ENCODE results near the gene ABCA4. TPM values are rescaled to one million over a fixed set of nuclear protein-coding genes. Genes with fewer than 3 reads are reported as not detected.

Gene ABCA4
- total and polyA plus RNA-seq, 5 experiments from 2014 or later = not detected

- Mint-ChIP-seq H3K27me3 (peaks cover 0 to 4% (median 0%) of the 10 kb centered on the region in 5 donors), H3K4me1 (peaks cover 12 to 20% (median 17%) of the 10 kb centered on the region in 4 donors), H3K9me3 (no peaks in the 10 kb centered on the region), H3K27ac (peak overlapping the region in 2 of 10 donors; percentile 6 to 37), H3K4me3 (no peak overlapping the region), H3K36me3 (no peaks in the 10 kb centered on the region)
- POLR2A ChIA-PET = no interaction called here
- DNase-seq (no peak), ATAC-seq (no peak)
These were observed 24.0 kb downstream of the ABCA4 start for GRCh38 chr1:94096797-94097549.

GRCh38 chr1:94095744-94096469, 25.0 kb downstream of the ABCA4 start:
- no peak for ATAC-seq
- H3K27ac Mint-ChIP-seq = no peak overlapping the region
- H3K9me3 Mint-ChIP-seq = no peaks in the 10 kb centered on the region
- no peak overlapping the region for H3K4me3 Mint-ChIP-seq
- DNase-seq = no peak
- no peaks in the 10 kb centered on the region for H3K36me3 Mint-ChIP-seq
- POLR2A ChIA-PET = no interaction called here
- H3K27me3 Mint-ChIP-seq = peaks cover 0 to 2% (median 0%) of the 10 kb centered on the region in 5 donors
- H3K4me1 Mint-ChIP-seq = peaks cover 15 to 30% (median 21%) of the 10 kb centered on the region in 4 donors

- Mint-ChIP-seq H3K9me3 (no peaks in the 10 kb centered on the region), H3K4me3 (no peak overlapping the region), H3K27me3 (peaks cover 0 to 4% (median 0%) of the 10 kb centered on the region in 5 donors), H3K36me3 (no peaks in the 10 kb centered on the region), H3K27ac (no peak overlapping the region), H3K4me1 (peaks cover 15 to 34% (median 21%) of the 10 kb centered on the region in 4 donors)
- DNase-seq = no peak
- POLR2A ChIA-PET = no interaction called here
- no peak for ATAC-seq
These were observed 25.8 kb downstream of the ABCA4 start for GRCh38 chr1:94095112-94095637.

- Mint-ChIP-seq H3K27me3 (peaks cover 0 to 4% (median 0%) of the 10 kb centered on the region in 5 donors), H3K36me3 (no peaks in the 10 kb centered on the region), H3K9me3 (no peaks in the 10 kb centered on the region), H3K4me3 (no peak overlapping the region), H3K4me1 (peaks cover 15 to 34% (median 21%) of the 10 kb centered on the region in 4 donors), H3K27ac (peak overlapping the region in 3 of 10 donors; percentile 12 to 89 (median 15))
- POLR2A ChIA-PET = no interaction called here
- no peak for DNase-seq
- ATAC-seq = no peak
These were observed 26.4 kb downstream of the ABCA4 start for GRCh38 chr1:94094469-94095111.

- ATAC-seq = no peak
- no peak overlapping the region for H3K4me3 Mint-ChIP-seq
These were observed 27.0 kb downstream of the ABCA4 start for GRCh38 chr1:94093996-94094395.

GRCh38 chr1:94093396-94093795, 27.6 kb downstream of the ABCA4 start:
- no peak overlapping the region for H3K4me3 Mint-ChIP-seq
- no peak for DNase-seq
- peaks cover 0 to 4% (median under 1%) of the 10 kb centered on the region in 5 donors for H3K27me3 Mint-ChIP-seq
- no peaks in the 10 kb centered on the region for H3K36me3 Mint-ChIP-seq
- H3K9me3 Mint-ChIP-seq = no peaks in the 10 kb centered on the region
- ATAC-seq = no peak
- peak overlapping the region in 4 of 10 donors; percentile 17 to 89 (median 66) for H3K27ac Mint-ChIP-seq
- POLR2A ChIA-PET = no interaction called here
- H3K4me1 Mint-ChIP-seq = peaks cover 15 to 34% (median 21%) of the 10 kb centered on the region in 4 donors

More at GRCh38 chr1:94093996-94094395, 27.0 kb downstream of the ABCA4 start:
- POLR2A ChIA-PET = no interaction called here
- Mint-ChIP-seq H3K27ac (peak overlapping the region in 3 of 10 donors; percentile 15 to 89 (median 57)), H3K36me3 (no peaks in the 10 kb centered on the region), H3K27me3 (peaks cover 0 to 4% (median 0%) of the 10 kb centered on the region in 5 donors), H3K9me3 (no peaks in the 10 kb centered on the region), H3K4me1 (peaks cover 15 to 34% (median 21%) of the 10 kb centered on the region in 4 donors)
- DNase-seq = no peak

- H3K4me1 Mint-ChIP-seq = peaks cover 15 to 34% (median 21%) of the 10 kb centered on the region in 4 donors
- DNase-seq = peak in 8 of 10 donors; percentile 13 to 69 (median 56)
- POLR2A ChIA-PET = no interaction called here
- ATAC-seq = peak; percentile 82 to 86
- peak overlapping the region in 7 of 10 donors; percentile 15 to 72 (median 49) for H3K4me3 Mint-ChIP-seq
- no peaks in the 10 kb centered on the region for H3K9me3 Mint-ChIP-seq
- peak overlapping the region in 9 of 10 donors; percentile 41 to 87 (median 71) for H3K27ac Mint-ChIP-seq
- no peaks in the 10 kb centered on the region for H3K36me3 Mint-ChIP-seq
- H3K27me3 Mint-ChIP-seq = peaks cover 0 to 7% (median 3%) of the 10 kb centered on the region in 5 donors
These were observed 28.7 kb downstream of the ABCA4 start for GRCh38 chr1:94092210-94092613.

GRCh38 chr1:94090761-94091160, 30.2 kb downstream of the ABCA4 start:
- H3K4me3 Mint-ChIP-seq = no peak overlapping the region
- peak overlapping the region in 5 of 10 donors; percentile 6 to 85 (median 53) for H3K27ac Mint-ChIP-seq

GRCh38 chr1:94087193-94087592, 33.8 kb downstream of the ABCA4 start:
- Mint-ChIP-seq H3K4me1 (peaks cover 5 to 16% (median 8%) of the 10 kb centered on the region in 4 donors), H3K27ac (no peak overlapping the region), H3K9me3 (no peaks in the 10 kb centered on the region), H3K36me3 (no peaks in the 10 kb centered on the region), H3K4me3 (no peak overlapping the region), H3K27me3 (peaks cover 0 to 12% (median 3%) of the 10 kb centered on the region in 5 donors)
- POLR2A ChIA-PET = no interaction called here
- ATAC-seq (no peak), DNase-seq (no peak)

More at GRCh38 chr1:94090761-94091160, 30.2 kb downstream of the ABCA4 start:
- POLR2A ChIA-PET = no interaction called here
- no peak for ATAC-seq
- DNase-seq = no peak
- H3K9me3 Mint-ChIP-seq = no peaks in the 10 kb centered on the region
- H3K27me3 Mint-ChIP-seq = peaks cover 0 to 8% (median 3%) of the 10 kb centered on the region in 5 donors
- H3K4me1 Mint-ChIP-seq = peaks cover 15 to 34% (median 21%) of the 10 kb centered on the region in 4 donors
- no peaks in the 10 kb centered on the region for H3K36me3 Mint-ChIP-seq

GRCh38 chr1:94084547-94084946, 36.4 kb downstream of the ABCA4 start:
- ATAC-seq (no peak), DNase-seq (no peak)
- POLR2A ChIA-PET = no interaction called here
- no peak overlapping the region for H3K27ac Mint-ChIP-seq
- no peaks in the 10 kb centered on the region for H3K36me3 Mint-ChIP-seq
- no peaks in the 10 kb centered on the region for H3K9me3 Mint-ChIP-seq
- H3K4me1 Mint-ChIP-seq = peaks cover 0 to 3% (median 0%) of the 10 kb centered on the region in 4 donors
- peaks cover 0 to 12% (median 3%) of the 10 kb centered on the region in 5 donors for H3K27me3 Mint-ChIP-seq
- H3K4me3 Mint-ChIP-seq = no peak overlapping the region

- no peak for DNase-seq
- ATAC-seq = no peak
- Mint-ChIP-seq H3K9me3 (no peaks in the 10 kb centered on the region), H3K36me3 (no peaks in the 10 kb centered on the region), H3K4me1 (peaks cover 0 to 3% (median 0%) of the 10 kb centered on the region in 4 donors), H3K27me3 (peaks cover 0 to 12% (median 3%) of the 10 kb centered on the region in 5 donors), H3K27ac (peak overlapping the region in 1 of 10 donors; percentile 33), H3K4me3 (no peak overlapping the region)
- POLR2A ChIA-PET = no interaction called here
These were observed 36.9 kb downstream of the ABCA4 start for GRCh38 chr1:94084085-94084484.

- H3K4me1 Mint-ChIP-seq = peaks cover 0 to 3% (median 0%) of the 10 kb centered on the region in 4 donors
- no peaks in the 10 kb centered on the region for H3K9me3 Mint-ChIP-seq
- POLR2A ChIA-PET = no interaction called here
- H3K4me3 Mint-ChIP-seq = no peak overlapping the region
- no peaks in the 10 kb centered on the region for H3K36me3 Mint-ChIP-seq
- peaks cover 0 to 12% (median 3%) of the 10 kb centered on the region in 5 donors for H3K27me3 Mint-ChIP-seq
- H3K27ac Mint-ChIP-seq = peak overlapping the region in 1 of 10 donors; percentile 33
- DNase-seq = no peak
- peak in 1 of 2 donors; percentile 33 for ATAC-seq
These were observed 37.3 kb downstream of the ABCA4 start for GRCh38 chr1:94083681-94084080.
